RPMI7951 (cell line): ENCODE results near the gene BBOF1. TPM values are rescaled to one million over a fixed set of nuclear protein-coding genes. Genes with fewer than 3 reads are reported as not detected.
"Not testable (repeated sequence)": the region's sequence is repeated elsewhere in the genome, so short reads cannot be mapped to it uniquely, and the experiment has no call there.

ENCODE experiments used
- DNase-seq: peaks from one replicate; pipeline ENCODE4 v3.0.0-alpha.2; 2012; ENCODE audit warnings: low read depth
- total RNA-seq: library from RNA; depleted of rRNA; stranded (reverse); fragments of >200 nt; shearing (Covaris generic); gene quantifications from 2 replicates; pipeline ENCODE4 v1.2.3, GENCODE V29; 2014; rRNA removed

Gene BBOF1, protein sequence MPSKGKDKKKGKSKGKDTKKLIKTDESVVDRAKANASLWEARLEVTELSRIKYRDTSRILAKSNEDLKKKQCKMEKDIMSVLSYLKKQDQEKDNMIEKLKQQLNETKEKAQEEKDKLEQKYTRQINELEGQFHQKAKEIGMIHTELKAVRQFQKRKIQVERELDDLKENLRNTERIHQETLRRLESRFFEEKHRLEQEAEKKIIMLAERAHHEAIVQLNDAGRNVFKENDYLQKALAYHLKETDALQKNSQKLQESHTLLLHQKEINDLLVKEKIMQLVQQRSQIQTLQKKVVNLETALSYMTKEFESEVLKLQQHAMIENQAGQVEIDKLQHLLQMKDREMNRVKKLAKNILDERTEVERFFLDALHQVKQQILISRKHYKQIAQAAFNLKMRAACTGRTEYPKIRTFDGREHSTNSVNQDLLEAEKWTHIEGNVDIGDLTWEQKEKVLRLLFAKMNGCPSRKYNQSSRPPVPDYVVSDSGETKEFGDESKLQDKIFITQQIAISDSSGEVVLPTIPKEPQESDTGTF
- 2.4 and 4.0 TPM in 2 replicates for total RNA-seq

DNA sequence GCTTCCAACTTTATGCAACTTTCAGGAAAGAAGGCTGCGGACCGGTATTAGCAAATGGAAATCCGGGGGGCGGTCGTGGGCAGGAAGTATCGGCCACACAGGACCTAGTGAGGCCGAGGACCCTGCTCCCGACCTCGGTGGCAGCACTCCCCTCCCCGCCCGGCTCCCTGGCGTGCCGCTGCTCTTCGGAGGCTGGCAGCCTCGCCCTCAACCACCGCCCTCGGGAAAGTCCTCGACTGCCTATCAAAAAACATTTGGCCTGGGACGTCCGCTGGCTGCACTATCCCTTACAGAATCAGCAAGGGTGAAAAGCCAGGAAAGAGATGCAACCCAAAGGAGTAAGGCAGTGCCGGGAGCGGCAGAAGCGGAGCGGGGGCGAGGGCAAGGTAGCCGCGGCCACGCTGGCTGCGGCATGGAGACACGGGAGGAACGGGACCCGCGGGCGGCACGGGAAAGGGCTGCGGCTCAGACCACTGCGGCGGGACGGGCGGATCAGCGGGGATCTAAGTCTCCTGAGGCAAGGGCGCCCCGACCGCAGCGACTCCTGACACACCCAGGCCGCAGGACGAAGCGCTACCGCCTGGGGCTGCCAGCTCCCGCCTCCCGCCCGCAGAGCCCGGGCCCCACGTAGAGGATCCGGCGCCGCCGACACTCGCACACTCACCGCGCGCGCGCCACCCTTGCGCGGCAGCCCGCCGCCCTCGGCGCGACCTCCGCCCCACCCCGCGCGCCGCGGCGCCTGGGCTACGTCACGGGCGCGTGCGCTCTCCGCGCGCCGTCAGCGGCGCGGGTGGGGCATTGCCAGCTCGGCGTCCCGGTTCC is at the start of gene BBOF1, which contains the start of gene ENTPD5:
Gene BBOF1 (plus strand): TSS at position 764 of the 822 bp plus-strand sequence. CDS start 130 bp downstream, outside the sequence.
Gene ENTPD5 (minus strand): TSS at position 703 of the 822 bp plus-strand sequence. CDS start 31,186 bp downstream, outside the sequence.
- DNase-seq: peak; percentile 84

DNA sequence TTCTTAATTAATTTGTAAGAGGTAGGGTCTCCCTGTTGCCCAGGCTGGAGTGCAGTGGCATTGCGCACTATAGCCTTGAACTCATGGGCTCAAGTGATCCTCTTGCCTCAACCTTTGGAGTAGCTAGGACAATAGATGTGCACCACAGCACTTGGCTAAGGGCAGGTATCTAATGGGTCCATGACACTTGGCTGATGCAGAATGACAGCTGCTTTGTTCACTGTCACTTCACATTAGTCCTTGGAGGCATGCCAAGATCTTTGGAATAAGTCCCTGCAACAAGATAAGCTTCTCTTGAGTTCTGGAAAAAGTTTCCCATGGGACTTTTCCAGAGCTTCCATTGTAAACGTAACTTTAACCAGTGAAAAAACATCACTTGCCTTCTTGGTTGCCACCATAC is 45.7 kb upstream of the BBOF1 start:
- no peak for DNase-seq

- DNase-seq: no peak
Measured at GRCh38 chr14:73976125-73976524, 43.0 kb upstream of the BBOF1 start.

DNA sequence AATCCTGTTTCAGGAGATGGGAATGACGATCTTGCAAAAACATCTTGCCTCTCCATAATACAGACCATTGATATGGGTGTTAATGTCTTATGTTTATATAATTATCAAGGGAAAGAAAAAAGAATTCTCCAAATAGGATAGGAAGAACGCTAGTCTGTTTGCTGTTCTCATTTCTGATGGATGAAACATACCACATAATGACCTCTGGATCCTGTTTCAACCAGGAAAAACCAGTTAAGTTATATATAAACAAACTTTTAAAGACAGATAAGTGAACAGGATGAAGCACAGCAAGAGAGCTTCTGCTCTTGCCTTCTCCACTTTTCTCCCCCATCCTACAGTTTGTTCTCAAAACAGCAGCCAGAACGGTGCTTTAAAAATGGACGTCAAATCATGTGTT is 41.3 kb upstream of the BBOF1 start:
- no peak for DNase-seq

- DNase-seq: no peak
Measured at GRCh38 chr14:73988065-73988464, 31.1 kb upstream of the BBOF1 start.

GRCh38 chr14:73988656-73989055 is 30.5 kb upstream of the BBOF1 start:
- DNase-seq: not testable (repeated sequence)

- no peak for DNase-seq
Measured at GRCh38 chr14:73991092-73991491, 28.1 kb upstream of the BBOF1 start.

DNA sequence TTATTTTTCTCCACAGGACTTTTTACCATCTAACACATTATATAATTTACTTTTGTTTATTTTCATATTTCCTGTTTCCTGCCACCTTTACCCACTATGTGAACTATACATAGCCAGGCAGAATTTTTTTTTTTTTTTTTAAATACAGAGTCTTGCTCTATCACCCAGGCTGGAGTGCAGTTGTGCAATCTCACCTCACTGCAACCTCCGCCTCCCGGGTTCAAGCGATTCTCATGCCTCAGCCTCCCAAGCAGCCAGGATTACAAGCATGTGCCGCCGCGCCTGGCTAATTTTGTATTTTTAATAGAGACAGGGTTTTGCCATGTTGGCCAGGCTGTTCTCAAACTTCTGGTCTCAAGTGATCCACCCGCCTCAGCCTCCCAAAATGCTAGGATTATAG is 24.2 kb upstream of the BBOF1 start:
- not testable (repeated sequence) for DNase-seq

- DNase-seq: no peak
Measured at GRCh38 chr14:73995977-73996378, 23.2 kb upstream of the BBOF1 start.

DNA sequence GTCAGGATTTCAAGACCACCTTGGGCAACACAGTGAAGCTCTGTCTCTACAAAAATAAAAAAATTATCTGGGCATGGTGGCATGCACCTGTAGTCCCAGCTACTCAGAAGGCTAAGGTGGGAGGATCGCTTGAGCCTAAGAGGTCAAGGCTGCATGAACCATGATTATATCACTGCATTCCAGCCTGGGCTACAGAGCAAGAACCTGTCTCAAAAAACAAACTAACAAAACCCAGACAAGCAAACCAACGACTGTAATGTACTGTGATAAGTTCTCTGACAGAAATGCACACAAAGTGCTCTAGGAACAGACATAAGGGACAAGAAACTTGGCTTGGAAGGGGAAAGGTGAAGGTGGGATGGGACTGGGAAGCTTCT is 22.4 kb upstream of the BBOF1 start:
- DNase-seq: no peak

- no peak for DNase-seq
Measured at GRCh38 chr14:73997108-73997943, 21.8 kb upstream of the BBOF1 start.

GRCh38 chr14:73997944-73998447 is 21.2 kb upstream of the BBOF1 start:
- DNase-seq: no peak

GRCh38 chr14:73998726-73999125 is 20.4 kb upstream of the BBOF1 start:
- DNase-seq: no peak

DNA sequence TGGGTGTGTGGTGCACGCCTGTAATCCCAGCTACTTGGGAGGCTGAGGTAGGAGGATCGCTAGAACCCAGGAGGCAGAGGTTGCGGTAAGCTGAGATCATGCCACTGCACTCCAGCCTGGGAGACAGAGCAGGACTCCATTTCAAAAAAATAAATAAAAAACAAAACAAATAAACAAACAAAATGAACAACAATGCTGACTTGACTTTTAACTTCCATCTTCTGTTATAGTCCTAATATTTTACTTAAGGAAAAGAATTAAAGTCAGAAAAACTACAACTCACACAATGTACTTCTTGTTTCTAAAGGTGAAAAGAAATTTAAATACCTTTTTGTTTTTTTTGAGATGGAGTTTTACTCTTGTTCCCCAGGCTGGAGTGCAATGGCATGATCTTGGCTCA is 13.5 kb upstream of the BBOF1 start:
- DNase-seq: not testable (repeated sequence)

DNA sequence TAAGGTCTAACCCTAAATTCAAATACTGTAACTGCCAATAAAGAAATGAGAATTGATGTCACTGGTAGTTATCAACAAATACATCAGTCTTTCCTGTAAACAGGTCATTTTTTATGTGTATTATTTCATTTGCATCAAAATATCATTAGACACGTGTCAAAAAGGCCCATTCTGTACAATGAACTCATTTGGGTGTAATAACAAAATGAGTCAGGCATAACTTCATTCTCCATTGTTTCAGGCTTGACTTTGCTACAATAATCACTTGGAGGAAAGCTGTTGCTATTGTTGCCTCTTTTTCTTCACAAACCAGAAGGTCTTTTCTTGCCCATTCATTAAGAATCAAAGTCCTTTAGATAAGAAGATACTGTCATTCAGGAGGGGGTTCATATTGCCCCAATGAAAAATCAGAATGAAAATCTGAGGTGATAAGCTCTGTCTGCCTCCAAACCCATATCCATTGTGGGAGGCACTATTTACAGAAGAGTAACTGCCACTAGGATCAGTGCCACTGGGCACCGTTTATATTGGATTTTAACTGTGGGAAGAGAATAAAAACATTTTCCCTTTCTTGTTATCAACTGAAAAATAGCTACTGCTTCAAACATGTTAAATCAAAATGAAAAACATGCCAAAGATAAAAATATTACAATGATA is 10.2 kb upstream of the BBOF1 start:
- no peak for DNase-seq

GRCh38 chr14:74014299-74014698 is 4.8 kb upstream of the BBOF1 start:
- no peak for DNase-seq

DNA sequence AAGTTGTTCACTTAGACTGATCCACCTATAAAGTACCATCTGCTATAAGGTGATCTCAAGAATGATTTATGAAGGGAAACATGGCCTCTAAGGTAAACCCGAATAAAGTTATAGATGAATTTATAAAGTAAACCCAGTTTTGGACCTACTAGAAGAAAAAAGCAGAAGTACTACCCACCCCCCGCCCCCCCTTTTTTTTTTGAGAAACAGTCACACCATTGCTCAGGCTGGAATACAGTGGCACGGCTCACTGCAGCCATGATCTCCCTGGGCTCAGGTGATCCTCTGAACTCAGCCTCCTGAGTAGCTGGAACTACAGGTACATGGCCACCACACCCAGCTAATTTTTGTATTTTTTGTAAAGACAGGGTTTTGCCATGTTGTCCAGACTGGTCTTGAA is 4.0 kb upstream of the BBOF1 start:
- no peak for DNase-seq

DNA sequence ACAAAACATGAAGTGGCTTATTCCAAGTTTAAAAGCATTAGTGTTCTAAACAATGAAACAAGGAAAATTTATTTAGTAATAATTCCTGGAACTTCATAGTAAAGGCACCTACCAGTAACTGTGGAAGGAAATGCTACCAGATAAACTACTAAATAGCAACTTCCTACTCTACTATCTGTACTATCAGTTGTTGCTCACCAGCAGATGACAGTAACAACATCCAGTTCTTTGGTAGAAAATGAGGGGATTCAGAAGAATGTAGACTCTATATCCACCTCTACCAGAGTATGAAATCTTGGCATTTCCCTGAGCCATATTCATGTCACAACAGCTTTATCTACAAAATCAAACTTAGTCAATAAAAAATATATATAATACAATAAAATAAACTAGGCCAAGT is 3.2 kb upstream of the BBOF1 start:
- DNase-seq: no peak

DNA sequence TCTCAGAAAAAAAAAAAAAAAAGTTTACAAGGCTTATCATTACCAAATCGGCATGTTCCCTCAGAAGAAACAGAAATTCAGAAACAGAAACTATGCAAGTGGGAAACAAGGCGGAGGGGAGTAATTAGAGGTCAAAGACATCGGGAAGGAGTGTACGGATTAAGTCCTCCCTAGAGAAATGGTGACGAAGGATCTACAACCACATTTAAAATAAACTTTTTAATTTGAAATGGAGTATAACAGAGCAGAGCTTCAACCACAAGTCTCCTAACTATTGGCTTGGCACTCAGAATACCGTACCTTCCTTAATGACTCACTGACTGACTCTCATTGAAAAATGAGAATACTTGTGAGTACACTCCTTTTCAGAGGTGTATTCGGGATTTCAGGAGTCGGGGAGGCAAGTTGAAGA is 969 bp upstream of the BBOF1 start:
- DNase-seq: peak; percentile 62

DNA sequence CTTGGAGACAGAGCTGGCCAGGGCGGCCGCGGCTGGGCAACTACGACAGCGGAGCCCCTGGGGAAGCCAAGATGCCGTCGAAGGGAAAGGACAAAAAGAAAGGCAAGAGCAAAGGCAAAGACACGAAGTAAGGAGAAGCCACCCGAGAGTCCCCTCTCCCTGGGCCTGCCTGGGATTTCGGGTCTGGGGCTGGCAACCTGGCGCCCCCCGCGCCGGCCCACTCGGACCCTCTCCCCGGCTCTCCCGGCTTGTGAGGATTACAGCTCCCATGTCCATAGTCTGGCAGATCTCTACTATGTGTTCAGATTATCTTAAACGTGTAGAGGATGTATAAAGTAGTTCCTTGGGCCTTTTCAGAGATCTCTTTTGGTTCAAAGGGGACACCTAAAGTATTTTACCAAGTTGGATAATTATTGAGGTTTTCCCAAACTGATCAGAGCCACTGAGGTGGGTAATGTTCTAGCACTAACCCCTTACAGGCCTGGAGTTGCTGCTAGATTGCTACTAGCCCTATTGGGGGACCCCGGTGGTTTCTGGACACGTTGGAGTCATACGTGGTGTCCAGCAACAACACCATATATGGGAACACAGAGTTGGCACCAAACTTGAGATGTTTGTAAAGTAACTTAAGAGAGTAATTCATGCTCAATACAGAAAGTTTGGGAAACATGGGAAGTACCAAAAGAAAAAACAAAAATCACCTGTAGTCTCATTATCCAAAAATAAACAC is 424 bp downstream of the BBOF1 start:
- DNase-seq: peak; percentile 64
